Neutrophil (primary cell): ENCODE data around the gene ZNF467.
A peak's percentile ranks its signal among the peaks of the same experiment; 100 is the strongest.

Experiments used
- H3K27ac ChIP-seq: fragments of 200-600 bp; sonication (generic); 2 replicates; pipeline ENCODE4 v1.5.1; 2016; ENCODE audit warnings: mild to moderate bottlenecking, moderate library complexity
- H3K27me3 ChIP-seq: fragments of 200-600 bp; sonication (generic); 2 replicates; pipeline ENCODE4 v1.6.0; 2016; ENCODE audit warnings: mild to moderate bottlenecking
- H3K36me3 ChIP-seq: fragments of 200-600 bp; sonication (generic); 2 replicates; pipeline ENCODE4 v1.5.1; 2017
- H3K4me1 ChIP-seq, 2 experiments: fragments of 200-600 bp in 1 of 2; sonication (generic) in 1 of 2; 1 replicate in 1 of 2; 2 replicates in 1 of 2; pipeline versions ENCODE4 v1.5.1 to v1.6.1; 2013 to 2016; ENCODE audit warnings: low read depth in 1 of 2, low read length in 1 of 2, mild to moderate bottlenecking in 1 of 2, moderate library complexity in 1 of 2; ENCODE audit not compliant: control insufficient read depth in 1 of 2, insufficient read depth in 1 of 2
- H3K4me3 ChIP-seq, 2 experiments: fragments of 200-600 bp in 1 of 2; sonication (generic) in 1 of 2; 1 replicate in 1 of 2; 2 replicates in 1 of 2; pipeline ENCODE4 v1.5.1; 2013 to 2016; ENCODE audit warnings: low read depth in 1 of 2, low read length in 1 of 2, mild to moderate bottlenecking in 1 of 2, moderate library complexity in 1 of 2
- H3K9me3 ChIP-seq: fragments of 200-600 bp; sonication (generic); 2 replicates; pipeline ENCODE4 v1.5.1; 2016
- TF ChIP-seq, protein P1 (sequence below): fragments of 200-600 bp; sonication (generic); IDR thresholded peaks from 2 replicates; pipeline ENCODE4 v1.5.1; 2016; ENCODE audit warnings: antibody characterized with exemption

Gene ZNF467, protein sequence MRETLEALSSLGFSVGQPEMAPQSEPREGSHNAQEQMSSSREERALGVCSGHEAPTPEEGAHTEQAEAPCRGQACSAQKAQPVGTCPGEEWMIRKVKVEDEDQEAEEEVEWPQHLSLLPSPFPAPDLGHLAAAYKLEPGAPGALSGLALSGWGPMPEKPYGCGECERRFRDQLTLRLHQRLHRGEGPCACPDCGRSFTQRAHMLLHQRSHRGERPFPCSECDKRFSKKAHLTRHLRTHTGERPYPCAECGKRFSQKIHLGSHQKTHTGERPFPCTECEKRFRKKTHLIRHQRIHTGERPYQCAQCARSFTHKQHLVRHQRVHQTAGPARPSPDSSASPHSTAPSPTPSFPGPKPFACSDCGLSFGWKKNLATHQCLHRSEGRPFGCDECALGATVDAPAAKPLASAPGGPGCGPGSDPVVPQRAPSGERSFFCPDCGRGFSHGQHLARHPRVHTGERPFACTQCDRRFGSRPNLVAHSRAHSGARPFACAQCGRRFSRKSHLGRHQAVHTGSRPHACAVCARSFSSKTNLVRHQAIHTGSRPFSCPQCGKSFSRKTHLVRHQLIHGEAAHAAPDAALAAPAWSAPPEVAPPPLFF

DNA sequence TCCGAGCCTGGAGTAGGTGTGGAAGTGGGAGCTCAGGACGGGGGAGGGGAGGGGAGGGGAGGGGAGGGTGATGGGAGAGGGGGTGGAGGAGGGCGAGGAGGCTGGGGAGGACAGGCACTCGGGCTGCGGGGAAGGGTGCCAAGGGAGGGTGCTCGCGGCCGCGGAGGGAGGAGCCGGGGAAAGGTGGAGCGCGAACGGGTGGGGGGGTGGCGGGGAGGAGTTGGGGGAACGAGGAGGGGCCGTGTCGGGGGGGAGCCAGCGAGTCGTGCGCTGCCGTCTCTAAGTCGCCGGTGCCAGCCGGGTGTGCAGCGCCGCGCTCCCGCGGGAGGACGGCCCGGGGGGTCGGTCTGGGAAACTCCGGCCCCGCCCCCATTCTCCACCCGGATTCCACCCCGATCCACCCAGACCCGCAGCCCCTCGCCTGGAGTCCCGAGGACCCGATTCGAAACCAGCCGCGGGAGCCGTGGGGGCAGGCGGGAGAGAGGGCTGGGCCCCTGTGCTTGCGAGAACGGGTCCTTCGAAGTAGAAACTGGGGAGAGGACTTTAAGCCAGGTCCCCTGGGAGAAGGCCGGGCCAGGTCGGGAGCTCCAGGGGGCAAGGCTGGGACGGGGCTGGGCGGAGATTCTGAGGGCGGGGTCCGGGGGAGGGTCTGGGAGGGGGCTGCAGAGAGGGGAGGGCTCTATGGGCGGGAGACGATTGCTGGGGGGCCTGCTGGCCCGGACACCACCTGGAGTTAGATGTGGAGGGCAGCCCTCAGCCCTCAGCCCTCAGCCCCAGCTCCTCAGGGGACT, at the start of gene ZNF467:
Gene ZNF467, minus strand, starts transcription at position 143 of the 791 bp plus-strand sequence. CDS start 2,556 bp downstream, outside the sequence.
- no peaks in the 10 kb centered on the region for H3K9me3 ChIP-seq
- H3K27me3 ChIP-seq, result peaks cover 37% of the 10 kb centered on the region
- H3K4me1 ChIP-seq, result peaks cover 35 to 43% of the 10 kb centered on the region in 2 experiments
- peak within 1 kb of the TSS; percentile 87 to 88 for H3K4me3 ChIP-seq
- H3K36me3 ChIP-seq, result peaks cover 24% of the 10 kb centered on the region
- TF ChIP-seq, protein P1, sequence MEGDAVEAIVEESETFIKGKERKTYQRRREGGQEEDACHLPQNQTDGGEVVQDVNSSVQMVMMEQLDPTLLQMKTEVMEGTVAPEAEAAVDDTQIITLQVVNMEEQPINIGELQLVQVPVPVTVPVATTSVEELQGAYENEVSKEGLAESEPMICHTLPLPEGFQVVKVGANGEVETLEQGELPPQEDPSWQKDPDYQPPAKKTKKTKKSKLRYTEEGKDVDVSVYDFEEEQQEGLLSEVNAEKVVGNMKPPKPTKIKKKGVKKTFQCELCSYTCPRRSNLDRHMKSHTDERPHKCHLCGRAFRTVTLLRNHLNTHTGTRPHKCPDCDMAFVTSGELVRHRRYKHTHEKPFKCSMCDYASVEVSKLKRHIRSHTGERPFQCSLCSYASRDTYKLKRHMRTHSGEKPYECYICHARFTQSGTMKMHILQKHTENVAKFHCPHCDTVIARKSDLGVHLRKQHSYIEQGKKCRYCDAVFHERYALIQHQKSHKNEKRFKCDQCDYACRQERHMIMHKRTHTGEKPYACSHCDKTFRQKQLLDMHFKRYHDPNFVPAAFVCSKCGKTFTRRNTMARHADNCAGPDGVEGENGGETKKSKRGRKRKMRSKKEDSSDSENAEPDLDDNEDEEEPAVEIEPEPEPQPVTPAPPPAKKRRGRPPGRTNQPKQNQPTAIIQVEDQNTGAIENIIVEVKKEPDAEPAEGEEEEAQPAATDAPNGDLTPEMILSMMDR, result no peak
- peak within 1 kb of the TSS; percentile 96 for H3K27ac ChIP-seq

DNA sequence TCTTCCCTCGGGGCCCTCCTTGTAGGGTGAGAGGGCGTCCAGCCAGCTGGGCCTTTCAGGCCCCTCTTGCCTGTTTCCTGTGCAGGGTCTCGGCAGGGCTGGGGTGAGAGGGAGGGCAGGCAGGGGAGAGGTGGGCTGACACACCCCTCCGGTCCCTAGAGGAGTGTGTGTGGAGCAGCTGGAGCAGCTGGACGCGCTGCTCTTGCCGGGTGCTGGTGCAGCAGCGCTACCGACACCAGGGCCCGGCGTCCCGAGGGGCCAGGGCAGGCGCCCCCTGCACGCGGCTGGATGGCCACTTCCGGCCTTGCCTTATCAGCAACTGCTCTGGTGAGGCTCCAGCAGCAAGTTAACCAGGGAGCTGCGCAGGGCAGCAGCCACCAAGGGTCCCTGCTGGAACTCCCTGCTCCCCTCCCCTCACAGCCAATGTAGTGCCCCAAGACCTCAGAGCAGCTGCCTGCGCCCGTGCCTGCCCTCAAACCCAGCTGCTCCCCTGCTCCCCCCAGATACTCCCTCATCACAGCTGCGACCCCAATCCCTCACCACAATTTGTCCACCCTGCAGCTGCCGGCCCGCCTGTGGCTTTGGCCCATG, 49.1 kb upstream of the ZNF467 start:
- Histone ChIP-seq H3K36me3 (no peaks in the 10 kb centered on the region), H3K4me3 (no peak overlapping the region), H3K27ac (no peak overlapping the region), H3K4me1 (no peaks in the 10 kb centered on the region), H3K27me3 (no peaks in the 10 kb centered on the region), H3K9me3 (no peaks in the 10 kb centered on the region)
- TF ChIP-seq, protein P1, result no peak

DNA sequence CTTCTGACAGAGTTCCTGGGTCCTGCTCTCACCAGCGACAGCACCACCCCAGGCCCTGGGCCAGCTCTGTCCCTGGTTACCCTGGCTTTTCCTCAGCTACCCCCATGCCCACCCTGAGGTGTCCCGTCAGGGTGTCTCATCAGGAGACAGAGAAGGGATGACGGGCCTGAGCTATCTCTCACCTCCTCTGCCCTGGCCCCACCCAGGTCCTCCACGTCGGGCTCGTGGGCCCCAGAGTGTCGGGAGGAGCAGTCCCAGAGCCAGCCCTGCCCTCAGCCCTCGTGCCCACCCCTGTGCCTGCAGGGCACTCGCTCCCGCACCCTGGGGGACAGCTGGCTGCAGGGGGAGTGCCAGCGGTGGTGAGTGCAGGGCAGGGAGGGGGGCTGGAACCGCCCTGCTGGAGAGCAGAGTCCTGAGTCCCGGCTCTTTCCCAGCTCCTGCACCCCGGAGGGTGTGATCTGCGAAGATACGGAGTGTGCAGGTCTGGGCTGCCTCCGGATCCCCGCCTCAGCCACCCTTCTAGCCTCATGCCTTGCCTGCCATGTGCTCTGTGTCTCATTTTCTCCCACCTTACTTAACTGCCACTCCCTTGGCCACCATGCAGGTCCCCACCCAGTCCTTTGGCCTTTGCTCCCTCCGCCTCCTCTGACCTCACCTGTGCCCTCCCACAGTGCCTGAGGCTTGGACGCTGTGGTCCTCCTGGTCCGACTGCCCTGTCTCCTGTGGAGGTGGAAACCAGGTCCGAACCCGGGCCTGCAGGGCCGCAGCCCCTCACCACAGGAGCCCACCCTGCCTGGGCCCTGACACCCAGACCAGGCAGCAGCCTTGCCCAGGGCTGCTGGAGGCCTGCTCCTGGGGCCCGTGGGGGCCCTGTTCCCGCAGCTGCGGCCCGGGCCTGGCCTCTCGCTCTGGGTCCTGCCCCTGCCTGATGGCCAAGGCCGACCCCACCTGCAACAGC, 48.1 kb upstream of the ZNF467 start:
- Histone ChIP-seq H3K4me3 (no peak overlapping the region), H3K27me3 (no peaks in the 10 kb centered on the region), H3K4me1 (no peaks in the 10 kb centered on the region), H3K36me3 (no peaks in the 10 kb centered on the region), H3K9me3 (no peaks in the 10 kb centered on the region), H3K27ac (no peak overlapping the region)
- TF ChIP-seq, protein P1, result no peak

DNA sequence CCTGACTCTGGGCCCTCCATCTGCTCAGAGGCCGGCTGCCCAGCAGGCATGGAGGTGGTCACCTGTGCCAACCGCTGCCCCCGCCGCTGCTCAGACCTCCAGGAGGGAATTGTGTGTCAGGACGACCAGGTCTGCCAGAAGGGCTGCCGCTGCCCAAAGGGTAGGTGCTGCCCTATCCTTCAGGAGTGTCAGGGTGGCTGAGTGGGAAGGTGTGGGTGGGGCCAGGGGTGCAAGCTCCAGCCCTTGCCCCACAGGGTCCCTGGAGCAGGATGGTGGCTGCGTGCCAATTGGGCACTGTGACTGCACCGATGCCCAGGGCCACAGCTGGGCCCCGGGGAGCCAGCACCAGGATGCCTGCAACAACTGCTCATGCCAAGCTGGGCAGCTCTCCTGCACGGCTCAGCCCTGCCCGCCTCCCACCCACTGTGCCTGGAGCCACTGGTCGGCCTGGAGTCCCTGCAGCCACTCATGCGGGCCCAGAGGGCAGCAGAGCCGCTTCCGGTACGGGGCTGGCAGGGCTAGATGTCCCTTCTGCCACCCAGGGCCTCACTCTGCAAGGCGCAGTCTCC, 47.3 kb upstream of the ZNF467 start:
- no peaks in the 10 kb centered on the region for H3K36me3 ChIP-seq
- no peaks in the 10 kb centered on the region for H3K4me1 ChIP-seq
- TF ChIP-seq, protein P1, result no peak
- no peaks in the 10 kb centered on the region for H3K27me3 ChIP-seq
- H3K9me3 ChIP-seq, result no peaks in the 10 kb centered on the region
- H3K27ac ChIP-seq, result no peak overlapping the region
- no peak overlapping the region for H3K4me3 ChIP-seq
